ENCODE results near the gene RXFP1.

DNA sequence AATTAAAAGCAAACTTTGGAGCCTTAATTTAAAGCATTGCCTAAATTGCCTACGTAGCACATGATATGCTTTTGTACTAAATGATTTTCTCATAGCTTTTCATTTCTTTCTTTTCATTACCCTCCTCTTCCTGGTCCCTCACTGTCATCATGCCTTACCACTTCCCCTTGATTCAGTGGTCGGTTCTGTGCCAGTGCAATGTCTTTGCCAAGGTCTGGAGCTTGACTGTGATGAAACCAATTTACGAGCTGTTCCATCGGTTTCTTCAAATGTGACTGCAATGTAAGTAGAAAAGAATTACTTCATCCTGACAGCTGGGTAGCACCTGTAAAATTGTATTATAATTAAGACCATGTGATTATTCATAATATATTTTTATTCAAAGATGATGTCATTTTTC lies 77.5 kb downstream of the RXFP1 start:
- no peak for TF ChIP-seq TARDBP (IDR thresholded peaks at IDR 0.05)
- TF ChIP-seq SP1 (IDR thresholded peaks at IDR 0.05), result no peak
- TF ChIP-seq ARNT (IDR thresholded peaks at IDR 0.05), result no peak
- TF ChIP-seq, protein P1, sequence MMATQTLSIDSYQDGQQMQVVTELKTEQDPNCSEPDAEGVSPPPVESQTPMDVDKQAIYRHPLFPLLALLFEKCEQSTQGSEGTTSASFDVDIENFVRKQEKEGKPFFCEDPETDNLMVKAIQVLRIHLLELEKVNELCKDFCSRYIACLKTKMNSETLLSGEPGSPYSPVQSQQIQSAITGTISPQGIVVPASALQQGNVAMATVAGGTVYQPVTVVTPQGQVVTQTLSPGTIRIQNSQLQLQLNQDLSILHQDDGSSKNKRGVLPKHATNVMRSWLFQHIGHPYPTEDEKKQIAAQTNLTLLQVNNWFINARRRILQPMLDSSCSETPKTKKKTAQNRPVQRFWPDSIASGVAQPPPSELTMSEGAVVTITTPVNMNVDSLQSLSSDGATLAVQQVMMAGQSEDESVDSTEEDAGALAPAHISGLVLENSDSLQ (IDR thresholded peaks at IDR 0.05), result no peak
- no peak for TF ChIP-seq BHLHE40 (IDR thresholded peaks at IDR 0.05; ENCODE audit: borderline replicate concordance)
- TF ChIP-seq FOXM1 (IDR thresholded peaks at IDR 0.05; ENCODE audit: borderline replicate concordance), result no peak

Measured in HEK293T (cell line).